Parathyroid adenoma (tissue), 2 donors: ENCODE data around the gene ZNF618.

Source experiments
- H2AFZ ChIP-seq: fragments of 300-600 bp; sonication (generic); one replicate; pipeline ENCODE4 v1.7.0; 2017; ENCODE audit warnings: antibody characterized with exemption, mild to moderate bottlenecking
- H3K27ac ChIP-seq: fragments of 300-600 bp; sonication (generic); one replicate; pipeline ENCODE4 v1.7.0; 2017
- H3K27me3 ChIP-seq: fragments of 300-600 bp; sonication (generic); one replicate; pipeline ENCODE4 v1.7.0; 2017; ENCODE audit warnings: low read length; ENCODE audit not compliant: control insufficient read depth, insufficient read depth
- H3K36me3 ChIP-seq: fragments of 300-600 bp; sonication (generic); one replicate; pipeline ENCODE4 v1.7.0; 2017; ENCODE audit warnings: low read length; ENCODE audit not compliant: control insufficient read depth, insufficient read depth
- H3K4me1 ChIP-seq: fragments of 300-600 bp; sonication (generic); one replicate; pipeline ENCODE4 v1.7.0; 2017; ENCODE audit warnings: control low read depth
- H3K4me2 ChIP-seq: fragments of 300-600 bp; sonication (generic); one replicate; pipeline ENCODE4 v1.7.0; 2017; ENCODE audit warnings: low read length
- H3K4me3 ChIP-seq: fragments of 300-600 bp; sonication (generic); one replicate; pipeline ENCODE4 v1.7.0; 2017; ENCODE audit warnings: low read depth, low read length
- H3K79me2 ChIP-seq: fragments of 300-600 bp; sonication (generic); one replicate; pipeline ENCODE4 v1.7.0; 2017; ENCODE audit warnings: control low read depth
- H3K9ac ChIP-seq: fragments of 300-600 bp; sonication (generic); one replicate; pipeline ENCODE4 v1.7.0; 2017; ENCODE audit warnings: mild to moderate bottlenecking
- H3K9me3 ChIP-seq: fragments of 300-600 bp; sonication (generic); one replicate; pipeline ENCODE4 v1.7.0; 2017; ENCODE audit warnings: low read length; ENCODE audit not compliant: control insufficient read depth
- TF ChIP-seq, protein P1 (sequence below): fragments of 300-600 bp; sonication (generic); IDR thresholded peaks from one replicate; pipeline ENCODE4 v1.7.0; 2017; ENCODE audit warnings: antibody characterized with exemption, mild to moderate bottlenecking
- donor health status: primary hyperparathyroidism.

Gene ZNF618

DNA sequence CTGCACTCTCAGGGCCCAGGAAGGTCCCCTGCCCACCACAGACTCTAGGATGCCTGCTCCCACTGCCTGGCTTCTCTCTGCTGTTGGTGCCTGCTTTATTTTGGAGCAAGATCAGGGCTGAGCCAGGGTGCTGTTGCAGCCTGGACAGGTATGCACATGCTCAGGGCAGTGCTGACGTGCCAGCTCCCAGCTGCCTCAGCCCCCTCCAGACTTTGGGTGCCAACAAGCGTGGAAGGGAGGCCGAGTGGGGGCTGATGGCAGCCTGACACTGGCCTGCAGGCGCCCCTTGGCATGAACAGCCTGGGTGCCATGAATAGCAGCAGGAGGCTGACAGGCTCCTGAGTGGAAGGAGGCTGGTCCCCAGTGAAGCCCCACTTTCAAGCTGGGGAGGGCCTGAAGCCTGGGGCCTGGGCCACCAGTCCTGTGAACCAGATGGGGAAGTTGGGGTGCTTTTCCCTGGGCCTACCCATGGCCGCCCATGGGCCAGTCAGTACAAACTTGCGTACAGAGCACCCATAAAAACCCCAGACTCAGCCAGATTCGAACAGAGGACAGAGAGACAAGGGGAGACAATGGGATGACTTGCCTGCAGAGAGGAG is 195.2 kb downstream of the ZNF618 start:
- no peaks in the 10 kb centered on the region for H3K27me3 ChIP-seq
- no peaks in the 10 kb centered on the region for H3K9me3 ChIP-seq
- H3K27ac ChIP-seq, result no peak overlapping the region
- H3K36me3 ChIP-seq, result no peaks in the 10 kb centered on the region
- no peak overlapping the region for H3K4me2 ChIP-seq
- no peak overlapping the region for H3K4me3 ChIP-seq
- H3K9ac ChIP-seq, result no peak overlapping the region
- no peaks in the 10 kb centered on the region for H3K79me2 ChIP-seq
- no peaks in the 10 kb centered on the region for H3K4me1 ChIP-seq
- H2AFZ ChIP-seq, result no peak overlapping the region
- TF ChIP-seq, protein P1, sequence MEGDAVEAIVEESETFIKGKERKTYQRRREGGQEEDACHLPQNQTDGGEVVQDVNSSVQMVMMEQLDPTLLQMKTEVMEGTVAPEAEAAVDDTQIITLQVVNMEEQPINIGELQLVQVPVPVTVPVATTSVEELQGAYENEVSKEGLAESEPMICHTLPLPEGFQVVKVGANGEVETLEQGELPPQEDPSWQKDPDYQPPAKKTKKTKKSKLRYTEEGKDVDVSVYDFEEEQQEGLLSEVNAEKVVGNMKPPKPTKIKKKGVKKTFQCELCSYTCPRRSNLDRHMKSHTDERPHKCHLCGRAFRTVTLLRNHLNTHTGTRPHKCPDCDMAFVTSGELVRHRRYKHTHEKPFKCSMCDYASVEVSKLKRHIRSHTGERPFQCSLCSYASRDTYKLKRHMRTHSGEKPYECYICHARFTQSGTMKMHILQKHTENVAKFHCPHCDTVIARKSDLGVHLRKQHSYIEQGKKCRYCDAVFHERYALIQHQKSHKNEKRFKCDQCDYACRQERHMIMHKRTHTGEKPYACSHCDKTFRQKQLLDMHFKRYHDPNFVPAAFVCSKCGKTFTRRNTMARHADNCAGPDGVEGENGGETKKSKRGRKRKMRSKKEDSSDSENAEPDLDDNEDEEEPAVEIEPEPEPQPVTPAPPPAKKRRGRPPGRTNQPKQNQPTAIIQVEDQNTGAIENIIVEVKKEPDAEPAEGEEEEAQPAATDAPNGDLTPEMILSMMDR, result no peak

DNA sequence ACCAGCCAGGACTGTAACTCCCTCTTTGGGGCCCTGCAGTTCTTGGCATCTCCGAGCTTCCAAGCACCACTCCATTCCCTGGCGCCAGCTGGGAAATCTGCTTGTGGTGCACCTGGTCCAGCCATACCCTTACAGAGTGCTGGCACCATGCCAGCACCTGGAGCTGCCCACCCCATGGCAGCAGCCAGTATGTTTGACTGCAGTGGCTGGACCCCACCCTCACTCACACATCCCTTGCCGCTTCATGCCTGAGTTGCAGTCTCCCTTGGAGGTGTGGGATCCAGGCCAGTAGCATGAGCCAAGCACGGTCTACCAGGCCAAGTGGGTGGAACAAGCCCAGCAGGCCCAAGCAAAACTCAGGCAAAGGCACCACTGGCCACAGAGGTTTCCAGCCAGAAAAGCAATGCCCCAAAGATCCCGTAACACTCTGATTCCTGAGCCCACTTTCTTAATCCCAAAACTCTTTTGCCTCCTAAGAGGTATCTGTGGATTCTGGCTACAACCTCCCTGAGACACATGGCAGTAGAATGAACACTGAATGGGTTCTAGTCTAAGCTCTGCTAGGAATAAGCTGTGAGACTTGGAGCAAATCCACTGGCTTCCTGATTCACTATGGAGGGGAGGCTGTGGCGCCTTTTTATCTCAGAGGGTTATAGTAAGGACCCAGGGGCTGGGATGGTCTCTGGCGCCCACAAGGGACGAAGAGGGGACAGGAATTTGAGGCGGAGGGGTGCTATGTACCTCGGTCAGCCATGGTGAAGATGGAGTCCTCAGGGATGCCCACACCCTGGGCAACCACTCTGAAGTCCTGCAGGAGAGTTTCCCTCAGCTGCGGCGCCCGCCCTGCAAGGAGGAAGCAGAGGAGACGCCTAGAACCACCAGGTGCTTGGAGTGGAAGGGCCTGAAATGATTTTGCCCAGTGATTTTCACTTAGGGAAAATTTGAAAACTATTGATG is 196.4 kb downstream of the ZNF618 start:
- H3K4me2 ChIP-seq, result no peak overlapping the region
- H3K36me3 ChIP-seq, result no peaks in the 10 kb centered on the region
- TF ChIP-seq, protein P1, result no peak
- no peak overlapping the region for H3K4me3 ChIP-seq
- no peaks in the 10 kb centered on the region for H3K79me2 ChIP-seq
- H3K4me1 ChIP-seq, result no peaks in the 10 kb centered on the region
- H2AFZ ChIP-seq, result no peak overlapping the region
- H3K27me3 ChIP-seq, result no peaks in the 10 kb centered on the region
- H3K27ac ChIP-seq, result no peak overlapping the region
- H3K9ac ChIP-seq, result no peak overlapping the region
- H3K9me3 ChIP-seq, result no peaks in the 10 kb centered on the region

DNA sequence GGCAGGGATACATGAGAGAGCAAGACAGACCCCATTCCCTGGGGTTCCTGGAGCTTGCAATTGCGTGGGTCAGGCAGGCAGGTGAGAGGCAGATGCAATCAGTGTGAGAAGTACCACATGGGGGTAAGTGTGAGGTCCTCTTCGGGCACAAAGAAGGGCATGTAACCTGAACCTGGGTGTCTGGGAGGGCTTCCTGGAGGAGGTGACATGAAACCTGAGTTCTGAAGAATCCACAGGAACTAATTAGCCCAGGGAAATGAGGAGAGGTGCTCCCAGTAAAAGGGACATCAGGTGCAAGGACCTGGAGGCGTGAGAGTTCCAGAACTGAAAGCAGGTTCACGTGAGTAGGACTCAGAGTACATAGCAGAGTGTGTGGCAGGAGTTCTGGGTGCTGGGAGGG is 199.5 kb downstream of the ZNF618 start:
- Histone ChIP-seq H3K9me3 (no peaks in the 10 kb centered on the region), H3K79me2 (no peaks in the 10 kb centered on the region), H3K9ac (no peak overlapping the region), H3K27ac (no peak overlapping the region), H3K4me2 (no peak overlapping the region), H3K36me3 (no peaks in the 10 kb centered on the region), H3K4me3 (no peak overlapping the region), H3K27me3 (no peaks in the 10 kb centered on the region), H3K4me1 (no peaks in the 10 kb centered on the region), H2AFZ (no peak overlapping the region)
- TF ChIP-seq, protein P1, result no peak

DNA sequence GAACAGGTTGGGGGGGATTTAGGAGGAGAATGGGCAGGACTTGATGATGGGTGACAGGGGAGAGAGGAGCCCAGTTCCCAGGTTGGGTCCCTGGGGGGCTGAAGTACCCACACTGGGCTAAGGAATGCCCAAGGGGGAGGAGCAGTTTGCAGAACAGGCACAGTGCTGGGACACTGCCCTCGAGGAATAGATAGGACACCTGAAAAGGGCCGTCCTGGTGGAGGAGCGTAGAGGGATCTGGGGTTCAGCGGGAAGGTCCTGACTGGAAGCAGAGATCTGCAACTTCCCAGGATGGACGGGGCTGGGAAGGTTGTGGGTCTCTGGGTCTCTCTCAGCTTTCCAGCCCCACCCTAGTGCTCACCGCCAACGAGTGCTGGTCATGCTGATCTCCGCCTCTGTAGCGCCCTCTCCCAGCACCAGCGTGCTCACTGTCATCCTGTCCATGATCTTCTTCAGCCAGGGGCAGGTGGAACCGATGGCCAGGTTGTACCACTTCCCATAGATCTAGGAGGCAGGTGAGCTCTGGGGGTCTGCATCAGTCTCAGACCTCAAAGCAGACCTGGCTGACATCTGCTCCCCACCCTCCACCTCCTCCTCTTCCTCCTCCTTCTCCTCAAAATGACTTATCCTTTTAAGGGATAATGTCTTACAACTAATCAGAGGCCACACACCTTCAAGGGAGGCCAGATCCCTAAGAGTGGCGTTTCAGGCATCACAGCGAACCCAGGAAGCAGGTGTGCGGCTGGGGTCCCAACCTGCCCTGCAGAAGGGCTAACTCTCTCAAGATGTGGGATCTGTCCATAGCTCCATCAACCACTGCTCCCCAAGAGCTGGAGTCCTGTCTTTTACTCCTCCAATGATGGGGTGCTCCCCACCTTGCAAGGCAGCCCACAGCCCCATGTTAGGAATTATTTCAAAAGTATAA is 200.4 kb downstream of the ZNF618 start:
- H2AFZ ChIP-seq, result no peak overlapping the region
- no peaks in the 10 kb centered on the region for H3K79me2 ChIP-seq
- TF ChIP-seq, protein P1, result no peak
- no peaks in the 10 kb centered on the region for H3K36me3 ChIP-seq
- no peaks in the 10 kb centered on the region for H3K9me3 ChIP-seq
- H3K4me2 ChIP-seq, result no peak overlapping the region
- H3K4me3 ChIP-seq, result no peak overlapping the region
- H3K4me1 ChIP-seq, result no peaks in the 10 kb centered on the region
- H3K27me3 ChIP-seq, result no peaks in the 10 kb centered on the region
- no peak overlapping the region for H3K27ac ChIP-seq
- H3K9ac ChIP-seq, result no peak overlapping the region
